H1 (cell line): ENCODE results near the gene CDCA3. TPM values are rescaled to one million over a fixed set of nuclear protein-coding genes. Genes with fewer than 3 reads are reported as not detected.

ENCODE experiments used
- CTCF ChIA-PET: fragments of 300-600 bp; sonication (Branson Sonifier 250); formaldehyde crosslinking; loops from one replicate; lab custom pipeline; 2021; ENCODE audit not compliant: partially characterized antibody; lab: Charles Lee
- POLR2A ChIA-PET: fragments of 300-600 bp; sonication (Branson Sonifier 250); formaldehyde crosslinking; loops from one replicate; lab custom pipeline; 2021; ENCODE audit warnings: inconsistent platforms; ENCODE audit not compliant: partially characterized antibody; lab: Charles Lee
- DNase-seq, 2 experiments: peaks; one replicate each; pipeline versions ENCODE4 v3.0.0 to v3.0.0-alpha.2; 2010 to 2022; ENCODE audit warnings: low spot score in 2 of 2, low read depth in 1 of 2, mixed read lengths in 1 of 2
- FAIRE-seq: peaks from 2 replicates; lab custom pipeline; 2011; peaks lifted over from hg19 to GRCh38; lab: Jason Lieb, UNC
- H2AFZ ChIP-seq: 2 replicates; pipeline ENCODE4 v1.8.1; 2012; ENCODE audit warnings: low read length, inconsistent platforms
- H2AK5ac ChIP-seq: 2 replicates; pipeline ENCODE4 v1.6.1; 2013; ENCODE audit warnings: low read depth, low read length
- H2BK120ac ChIP-seq: replicated peaks from 2 replicates; pipeline ENCODE3; 2013; ENCODE audit warnings: low read depth, low read length, inconsistent platforms
- H2BK12ac ChIP-seq: 2 replicates; pipeline ENCODE4 v1.6.1; 2013; ENCODE audit warnings: low read depth, low read length
- H2BK15ac ChIP-seq: 2 replicates; pipeline ENCODE4 v1.6.1; 2013; ENCODE audit warnings: low read length
- H2BK20ac ChIP-seq: 2 replicates; pipeline ENCODE4 v1.6.1; 2013; ENCODE audit warnings: low read length
- H2BK5ac ChIP-seq: 2 replicates; pipeline ENCODE4 v1.6.1; 2013; ENCODE audit warnings: low read depth, low read length
- H3K14ac ChIP-seq: 2 replicates; pipeline ENCODE4 v1.6.1; 2013; ENCODE audit warnings: inconsistent platforms; ENCODE audit not compliant: insufficient read length
- H3K18ac ChIP-seq: 2 replicates; pipeline ENCODE4 v1.6.1; 2013; ENCODE audit warnings: low read length; ENCODE audit errors: extremely low read depth
- H3K23ac ChIP-seq: 2 replicates; pipeline ENCODE4 v1.6.1; 2013; ENCODE audit warnings: inconsistent platforms; ENCODE audit not compliant: insufficient read length
- H3K23me2 ChIP-seq: 2 replicates; pipeline ENCODE4 v1.6.1; 2013; ENCODE audit warnings: low read depth, low read length
- H3K27ac ChIP-seq: 2 replicates; pipeline ENCODE4 v1.6.1; 2011; ENCODE audit warnings: low read depth, low read length, inconsistent platforms
- H3K27me3 ChIP-seq, 4 experiments: replicated peaks in 1 of 4; 1 replicate in 1 of 4; 2 replicates in 3 of 4; pipeline versions ENCODE4 v1.6.1 to v1.8.1; 2011 to 2013; ENCODE audit warnings: low read length in 3 of 4, mild to moderate bottlenecking in 3 of 4, inconsistent platforms in 2 of 4, mixed read lengths in 2 of 4, moderate library complexity in 1 of 4; ENCODE audit not compliant: control insufficient read depth in 3 of 4, insufficient read depth in 3 of 4; ENCODE audit errors: extremely low read depth in 1 of 4
- H3K36me3 ChIP-seq, 4 experiments: 2 replicates each; pipeline versions ENCODE4 v1.6.1 to v1.8.1; 2011 to 2013; ENCODE audit warnings: mild to moderate bottlenecking in 4 of 4, low read length in 3 of 4, moderate library complexity in 2 of 4, control low read depth in 1 of 4, inconsistent platforms in 1 of 4; ENCODE audit not compliant: insufficient read depth in 4 of 4, control insufficient read depth in 2 of 4
- H3K4ac ChIP-seq: replicated peaks from 2 replicates; pipeline ENCODE3; 2013; ENCODE audit warnings: low read length, low read depth, mixed read lengths, inconsistent platforms; ENCODE audit not compliant: insufficient read length
- H3K4me1 ChIP-seq, 4 experiments: replicated peaks in 1 of 4; 1 replicate in 1 of 4; 2 replicates in 3 of 4; pipeline versions ENCODE4 v1.6.1 to v1.8.1; 2011 to 2013; ENCODE audit warnings: low read length in 3 of 4, inconsistent platforms in 2 of 4, mixed read lengths in 1 of 4; ENCODE audit not compliant: insufficient read depth in 4 of 4, control insufficient read depth in 3 of 4
- H3K4me2 ChIP-seq, 2 experiments: 2 replicates each; pipeline versions ENCODE4 v1.6.1 to v1.8.1; 2011 to 2013; ENCODE audit warnings: low read depth in 2 of 2, low read length in 2 of 2, control low read depth in 1 of 2, inconsistent platforms in 1 of 2, mild to moderate bottlenecking in 1 of 2; ENCODE audit not compliant: insufficient read depth in 1 of 2
- H3K4me3 ChIP-seq, 4 experiments: fragments of 200-600, 300-600 bp in 1 of 4; sonication (generic), shearing (Covaris generic), sonication (Bioruptor Twin) in 1 of 4; 2 replicates each; pipeline versions ENCODE4 v1.5.1 to v1.8.1; 2011 to 2016; ENCODE audit warnings: low read length in 4 of 4, low read depth in 3 of 4, control low read depth in 2 of 4, inconsistent platforms in 2 of 4, mild to moderate bottlenecking in 2 of 4, mixed read lengths in 1 of 4, moderate library complexity in 1 of 4; ENCODE audit not compliant: insufficient read depth in 2 of 4; ENCODE audit errors: extremely low read depth in 1 of 4
- H3K56ac ChIP-seq: replicated peaks from 2 replicates; pipeline ENCODE3; 2013; ENCODE audit warnings: low read depth, mild to moderate bottlenecking, mixed read lengths, low read length, inconsistent platforms; ENCODE audit not compliant: insufficient read length
- H3K79me1 ChIP-seq: 2 replicates; pipeline ENCODE4 v1.6.1; 2013; ENCODE audit warnings: low read depth, low read length, control low read depth
- H3K79me2 ChIP-seq, 2 experiments: 2 replicates each; pipeline versions ENCODE4 v1.6.1 to v1.8.1; 2012 to 2013; ENCODE audit warnings: low read length in 2 of 2, mild to moderate bottlenecking in 2 of 2, inconsistent platforms in 1 of 2; ENCODE audit not compliant: insufficient read depth in 2 of 2, control insufficient read depth in 1 of 2
- H3K9ac ChIP-seq, 4 experiments: replicated peaks in 1 of 4; 1 replicate in 1 of 4; 2 replicates in 3 of 4; pipeline versions ENCODE4 v1.6.1 to v1.8.1; 2011 to 2013; ENCODE audit warnings: low read depth in 3 of 4, low read length in 3 of 4, control low read depth in 2 of 4, mild to moderate bottlenecking in 2 of 4, moderate library complexity in 2 of 4, inconsistent platforms in 1 of 4; ENCODE audit errors: extremely low read depth in 1 of 4
- H3K9me3 ChIP-seq, 2 experiments: 2 replicates each; pipeline versions ENCODE4 v1.6.1 to v1.8.1; 2012 to 2013; ENCODE audit warnings: mild to moderate bottlenecking in 2 of 2, moderate library complexity in 2 of 2, control low read depth in 1 of 2, inconsistent platforms in 1 of 2, low read depth in 1 of 2, low read length in 1 of 2, mixed read lengths in 1 of 2; ENCODE audit not compliant: insufficient read depth in 2 of 2
- H4K20me1 ChIP-seq, 2 experiments: replicated peaks in 1 of 2; 2 replicates each; pipeline versions ENCODE3 to v1.8.1; 2011 to 2013; ENCODE audit warnings: inconsistent platforms in 2 of 2, low read length in 2 of 2, mild to moderate bottlenecking in 1 of 2; ENCODE audit not compliant: insufficient read depth in 2 of 2, control insufficient read depth in 1 of 2
- H4K5ac ChIP-seq: 2 replicates; pipeline ENCODE4 v1.6.1; 2013; ENCODE audit warnings: low read length, low read depth, mixed read lengths, inconsistent platforms; ENCODE audit not compliant: insufficient read length
- H4K8ac ChIP-seq: 2 replicates; pipeline ENCODE4 v1.8.0; 2013; ENCODE audit warnings: mild to moderate bottlenecking, moderate library complexity, low read length, inconsistent platforms; ENCODE audit not compliant: insufficient read depth; ENCODE audit errors: extremely low read depth
- H4K91ac ChIP-seq: replicated peaks from 2 replicates; pipeline ENCODE3; 2013; ENCODE audit warnings: low read length, mixed read lengths, inconsistent platforms; ENCODE audit not compliant: insufficient read length
- CTCF ChIP-seq, 3 experiments: IDR thresholded peaks; 1 replicate in 2 of 3; 2 replicates in 1 of 3; pipeline versions ENCODE4 v1.5.1 to v1.6.1; 2011; ENCODE audit warnings: low read length in 3 of 3, mild to moderate bottlenecking in 3 of 3, inconsistent platforms in 2 of 3, low read depth in 1 of 3, moderate library complexity in 1 of 3; ENCODE audit not compliant: insufficient read depth in 1 of 3; ENCODE audit errors: control extremely low read depth in 1 of 3
- EGR1 ChIP-seq: IDR thresholded peaks from 2 replicates; pipeline ENCODE4 v1.6.1; 2011; ENCODE audit warnings: low read depth, low read length, borderline replicate concordance
- GTF2F1 ChIP-seq: IDR thresholded peaks from 2 replicates; pipeline ENCODE4 v1.6.1; 2012; ENCODE audit warnings: low read depth, low read length, improper control_type of control experiment, borderline replicate concordance
- KDM4A ChIP-seq: IDR thresholded peaks from one replicate; pipeline ENCODE4 v1.7.1; 2012; ENCODE audit warnings: low read depth, mild to moderate bottlenecking, moderate library complexity, low read length, inconsistent platforms; ENCODE audit not compliant: severe bottlenecking
- NRF1 ChIP-seq: IDR thresholded peaks from 2 replicates; pipeline ENCODE4 v1.6.1; 2011; ENCODE audit warnings: mild to moderate bottlenecking, low read depth, low read length, improper control_type of control experiment
- POLR2A ChIP-seq, 2 experiments: IDR thresholded peaks; 1 replicate in 1 of 2; 2 replicates in 1 of 2; pipeline ENCODE4 v1.6.1; 2011; ENCODE audit warnings: low read depth in 2 of 2, low read length in 2 of 2, mild to moderate bottlenecking in 2 of 2; ENCODE audit errors: control extremely low read depth in 1 of 2
- RXRA ChIP-seq: IDR thresholded peaks from 2 replicates; pipeline ENCODE4 v1.6.1; 2011; ENCODE audit warnings: low read depth, mild to moderate bottlenecking, low read length, moderate library complexity; ENCODE audit not compliant: insufficient read depth
- SAP30 ChIP-seq: fragments of 300-600 bp; sonication (generic); IDR thresholded peaks from 2 replicates; pipeline ENCODE4 v1.7.1; 2012; ENCODE audit warnings: low read length, moderate library complexity, mild to moderate bottlenecking, inconsistent platforms; ENCODE audit not compliant: insufficient read depth, insufficient replicate concordance
- SIRT6 ChIP-seq: IDR thresholded peaks from one replicate; pipeline ENCODE4 v1.7.1; 2012; ENCODE audit warnings: low read length, inconsistent platforms
- WGBS, 2 experiments: shearing (Covaris generic) in 1 of 2; methylation state at CpG; one replicate each; pipeline versions ENCODE4 v1.1.6 to v1.1.7; 2013 to 2015; ENCODE audit warnings: low lambda C conversion rate in 2 of 2, mixed read lengths in 2 of 2, inconsistent platforms in 1 of 2, low coverage in 1 of 2, missing lambda C conversion rate in 1 of 2; ENCODE audit not compliant: insufficient replicate concordance in 2 of 2, insufficient coverage in 1 of 2, insufficient read length in 1 of 2; ENCODE audit errors: extremely low coverage in 1 of 2, missing lambda C conversion rate in 1 of 2; 5-methylcytosine and 5-hydroxymethylcytosine counted together
- polyA plus RNA-seq, 7 experiments: library from polyadenylated mRNA; depleted of rRNA in 3 of 7; stranded (reverse) in 5 of 7; unstranded in 2 of 7; fragments of >200 nt in 5 of 7; fragments of 200-250 nt in 2 of 7; gene quantifications; 1 replicate in 5 of 7; 2 replicates in 1 of 7; 4 replicates in 1 of 7; pipeline versions ENCODE4 v1.2.1 to v1.2.3, GENCODE V29; 2011 to 2013; ENCODE audit warnings: missing spikeins in 2 of 7, mixed read lengths in 2 of 7
- total RNA-seq: library from RNA; stranded (reverse); fragmentation: NEBNext Ultra II Directional; extraction: Animal tissue kit (Norgen Biotek cat#: 25700); gene quantifications from 2 replicates; pipeline ENCODE4 v1.2.1, GENCODE V29; 2021

The CDCA3 gene
- total and polyA plus RNA-seq, 2 of the 8 experiments (the other 6 are each of a cell fraction or from before 2014, with no cell fraction given) = 47.7 to 71.2 TPM

GRCh38 chr12:6853626-6854025 lies 2.5 kb upstream of the CDCA3 start:
- CTCF ChIA-PET = interaction anchor here (0.6 to 19.8 kb wide), 10 partner anchors 9 to 273 kb away, joined by 3 to 292 read pairs (median 5); partner anchors contain the start of genes COPS7A, GNB3, MLF2 and P3H3
- peak overlapping the region in 1 of 4 experiments; percentile 79; a peak in 2 of 8 replicates for H3K4me3 ChIP-seq
- TF ChIP-seq SAP30 (no peak), KDM4A (no peak), EGR1 (no peak), GTF2F1 (no peak), POLR2A (IDR thresholded peaks at IDR 0.05; ENCODE audit: control extremely low read depth in 1 of 2, low read depth in 2 of 2, low read length in 2 of 2) (no peak), NRF1 (no peak), SIRT6 (no peak), RXRA (no peak), CTCF (IDR thresholded peaks at IDR 0.05; ENCODE audit: control extremely low read depth in 1 of 3, insufficient read depth in 1 of 3, low read depth in 1 of 3, low read length in 3 of 3) (no peak)

More at GRCh38 chr12:6853626-6854025, 2.5 kb upstream of the CDCA3 start:
- Histone ChIP-seq H4K5ac (no peak overlapping the region), H3K4me1 (peaks cover 0 to 14% (median 3%) of the 10 kb centered on the region in 4 experiments; a peak in 5 of 7 replicates), H3K4me2 (peak overlapping the region; percentile 90 to 96; a peak in 1 of 4 replicates), H3K79me1 (no peaks in the 10 kb centered on the region; the same call in 1 of the 2 replicates), H2BK20ac (no peak overlapping the region), H3K9me3 (no peaks in the 10 kb centered on the region), H2AK5ac (no peak overlapping the region), H4K8ac (no peak overlapping the region), H3K27ac (no peak overlapping the region), H2BK15ac (no peak overlapping the region), H3K4ac (no peak overlapping the region), H2BK120ac (no peak overlapping the region), H4K20me1 (peaks cover 0 to 5% of the 10 kb centered on the region in 2 experiments), H3K23ac (no peak overlapping the region), H2AFZ (no peak overlapping the region), H3K18ac (no peak overlapping the region), H3K79me2 (peaks cover 0 to 29% of the 10 kb centered on the region in 2 experiments; a peak in 2 of 4 replicates), H3K23me2 (peaks cover 11% of the 10 kb centered on the region), H4K91ac (no peak overlapping the region), H2BK12ac (no peak overlapping the region), H3K14ac (no peak overlapping the region), H3K27me3 (no peaks in the 10 kb centered on the region), H3K9ac (0 out of 7 replicates have a peak overlapping the region, but pooled peaks of 1 of the 4 experiments have one; percentile 61), H3K36me3 (peaks cover 12 to 37% (median 35%) of the 10 kb centered on the region in 4 experiments; a peak in 7 of 8 replicates), H3K56ac (no peak overlapping the region), H2BK5ac (no peak overlapping the region)
- POLR2A ChIA-PET = interaction anchor here (1.1 to 25.7 kb wide), 7 partner anchors 14 to 130 kb away, joined by 4 to 588 read pairs (median 22); partner anchors contain the start of genes C12orf57, COPS7A, GNB3 and GPR162
- no peak for FAIRE-seq
- 100% methylated on average over 1 of the region's 1 CpG; no CpG with 5 or more reads in 1 of the 2 experiments for WGBS, 2 experiments
- DNase-seq = no peak
